ENCODE data around the gene FUCA1.

- TF ChIP-seq POLR2A (IDR thresholded peaks at IDR 0.05; ENCODE audit: low read depth, low read length) (no peak), USF2 (IDR thresholded peaks at IDR 0.05; ENCODE audit: low read depth, low read length) (no peak)
Observed at GRCh38 chr1:23836037-23836436, 32.1 kb downstream of the FUCA1 start.
